T47D (cell line): ENCODE measurements around the gene SLC6A15.

ENCODE experiments used
- DNase-seq, 2 experiments: peaks; one replicate each; pipeline versions ENCODE4 v3.0.0 to v3.0.0-alpha.2; 2011 to 2012; ENCODE audit warnings: low read depth in 1 of 2, low spot score in 1 of 2
- JUND ChIP-seq: IDR thresholded peaks from 2 replicates; pipeline ENCODE4 v1.6.1; 2012; ENCODE audit warnings: low read depth
- in situ Hi-C: cut with HindIII; loops from 2 replicates; pipeline ENCODE4 v1.10.0; 2016; ENCODE audit warnings: low sequenced_read_pairs, low pct_unique_long_range_greater_than_20kb

Gene SLC6A15

DNA sequence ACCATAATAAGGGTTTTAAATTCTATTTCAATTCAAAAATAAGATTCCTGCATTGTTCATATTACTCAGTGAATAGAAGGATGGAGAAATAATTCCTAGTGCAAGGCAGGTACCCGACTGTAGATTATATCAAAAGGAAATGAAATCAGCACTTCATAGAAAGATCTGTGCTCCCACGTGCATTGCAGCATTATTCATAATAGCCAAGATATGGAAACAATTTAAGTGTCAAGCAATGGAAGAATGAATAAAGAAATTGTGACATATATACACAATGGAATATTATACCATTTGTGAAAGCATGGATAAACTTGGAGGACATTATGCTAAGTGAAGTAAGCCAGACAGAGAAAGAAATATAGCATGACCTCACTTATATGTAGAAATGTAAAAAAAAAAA, 53.8 kb downstream of the SLC6A15 start:
- DNase-seq: no peak
- TF ChIP-seq JUND: no peak
- in situ Hi-C loops: no loop called here

DNA sequence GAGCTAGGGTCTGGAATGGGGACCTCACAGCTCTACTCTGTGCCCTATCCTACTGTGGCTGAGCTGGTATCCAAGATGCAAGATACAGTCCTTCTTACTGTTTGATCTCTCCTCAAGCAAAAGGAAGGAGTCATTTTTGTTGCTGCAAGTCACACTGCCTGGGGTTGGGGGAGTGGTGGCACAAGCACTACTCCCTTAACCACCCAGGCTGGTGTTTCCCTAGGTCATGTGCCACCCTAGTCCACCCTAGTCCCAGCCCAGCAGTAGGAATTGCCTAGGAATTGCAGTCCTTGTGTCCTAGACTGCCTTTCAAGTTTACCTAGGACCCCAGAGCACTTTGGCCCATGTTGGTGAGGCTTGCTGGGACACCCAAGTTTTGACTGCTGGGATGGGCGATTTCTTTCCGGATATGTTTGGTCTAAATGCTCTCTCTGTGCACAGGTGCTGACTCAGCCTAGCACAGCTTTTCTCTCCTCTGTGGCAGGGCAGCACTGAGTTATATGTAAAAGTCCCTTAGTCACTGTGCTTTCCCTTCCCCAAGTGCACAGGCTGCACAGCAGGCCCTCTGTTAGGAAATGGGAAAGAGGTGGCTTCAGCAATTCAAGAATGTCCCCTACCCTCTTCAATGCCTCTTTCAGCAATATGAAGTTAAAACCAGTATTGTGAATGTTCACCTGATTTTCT, 54.9 kb downstream of the SLC6A15 start:
- TF ChIP-seq JUND: no peak
- no peak for DNase-seq
- in situ Hi-C loops: no loop called here

DNA sequence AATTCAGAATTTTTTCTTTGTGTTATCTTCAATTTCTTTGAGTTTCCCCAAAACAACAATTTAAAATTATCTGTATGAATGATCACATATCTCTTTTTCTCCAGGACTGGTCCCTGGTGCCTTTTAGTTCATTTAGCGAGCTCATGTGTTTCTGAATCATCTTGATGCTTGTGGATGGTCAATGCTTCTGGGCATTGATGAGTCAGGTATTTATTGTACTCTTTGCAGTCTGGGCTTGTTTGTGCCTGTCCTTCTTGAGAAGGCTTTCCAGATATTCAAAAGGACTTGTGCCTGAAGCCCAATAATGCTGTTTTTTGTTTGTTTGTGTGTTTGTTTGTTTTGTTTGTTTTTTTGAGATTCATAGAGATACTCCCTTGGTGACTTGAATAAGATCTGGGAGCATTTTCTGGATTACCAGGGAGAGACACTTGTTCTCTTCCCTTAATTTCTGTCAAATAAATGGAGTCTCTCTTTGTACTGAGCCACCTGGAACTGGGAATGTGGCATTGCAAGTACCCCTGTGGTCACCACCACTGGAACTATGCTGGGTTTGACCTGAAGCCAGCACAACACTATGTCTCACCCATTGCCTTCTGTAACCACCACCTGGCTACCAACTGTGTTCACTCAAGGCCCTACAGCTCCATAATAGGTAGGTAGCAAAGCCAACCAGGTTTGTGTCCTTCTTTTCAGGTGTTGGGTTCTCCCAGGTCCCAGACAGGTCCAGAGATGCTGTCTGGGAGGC, 56.3 kb downstream of the SLC6A15 start:
- in situ Hi-C loops: no loop called here
- DNase-seq: no peak
- TF ChIP-seq JUND: no peak

DNA sequence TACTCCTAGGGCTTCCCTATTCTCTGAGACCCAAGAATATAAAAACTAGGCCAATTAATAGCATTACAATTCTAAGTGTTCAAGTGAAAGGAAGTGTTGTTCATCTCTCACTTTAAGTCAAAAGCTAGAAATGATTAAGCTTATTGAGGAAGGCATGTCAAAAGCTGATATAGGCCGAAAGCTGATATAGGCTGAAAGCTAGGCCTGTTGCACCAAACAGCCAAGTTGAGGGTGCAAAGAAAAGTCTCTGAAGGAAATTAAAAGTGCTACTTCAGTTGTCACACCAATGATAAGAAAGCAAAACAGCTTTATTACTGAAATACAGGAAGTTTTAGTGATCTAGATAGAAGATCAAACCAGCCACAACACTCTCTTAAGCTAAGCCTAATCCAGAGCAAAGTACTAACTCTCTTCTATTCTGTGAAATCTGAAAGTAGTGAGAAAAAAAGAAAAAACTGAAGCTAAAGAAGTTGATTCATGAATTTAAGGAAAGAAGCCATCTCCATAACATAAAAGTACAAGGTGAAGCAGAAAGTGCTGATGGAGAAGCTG, 68.9 kb downstream of the SLC6A15 start:
- no peak for DNase-seq
- no peak for TF ChIP-seq JUND
- in situ Hi-C loops: no loop called here

DNA sequence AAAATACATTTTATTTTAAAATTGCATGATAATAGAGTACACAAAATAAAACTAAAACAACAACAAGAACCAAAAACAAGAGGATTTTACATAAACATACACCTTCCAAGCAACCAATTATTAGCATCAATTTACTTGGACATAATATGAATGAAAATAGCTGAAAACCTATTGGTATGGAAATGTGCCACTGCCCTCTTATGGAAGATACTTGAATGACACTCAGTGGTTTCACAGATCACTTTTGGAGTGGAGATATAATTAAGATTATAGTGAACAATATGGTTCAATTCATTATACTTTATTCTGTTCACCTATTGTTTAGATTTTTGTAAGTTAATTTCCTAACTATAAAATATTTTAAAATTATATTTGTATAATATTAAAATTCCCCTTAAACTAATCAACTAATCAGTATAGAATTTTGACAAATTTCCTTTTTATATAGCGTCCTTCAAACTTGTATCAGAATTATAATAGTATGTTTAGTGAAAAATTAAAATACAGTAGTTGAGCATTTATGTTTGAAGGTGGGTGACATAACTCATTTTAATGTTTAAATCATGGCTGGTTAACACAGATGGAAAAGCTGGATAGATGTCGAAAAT, 70.1 kb downstream of the SLC6A15 start:
- in situ Hi-C loops: no loop called here
- peak; percentile 24 to 68 for DNase-seq
- TF ChIP-seq JUND: no peak

DNA sequence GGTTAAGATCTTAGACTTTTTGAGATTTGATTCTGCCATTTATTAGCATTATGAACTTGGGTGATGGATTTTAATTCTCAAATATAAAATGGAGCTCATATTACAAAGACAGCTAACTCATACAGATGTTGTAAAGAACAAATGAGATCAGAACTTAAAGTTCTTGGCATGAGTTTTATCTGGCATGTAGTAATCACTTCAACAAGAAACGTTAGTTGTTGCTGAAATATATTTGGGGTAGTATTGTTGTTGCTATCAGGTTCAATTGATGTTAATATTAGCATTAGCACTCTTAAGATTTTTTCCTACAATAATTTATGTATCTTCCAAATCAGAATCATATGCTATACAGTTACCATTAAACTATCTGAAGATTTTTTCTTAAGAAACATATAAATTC, 71.0 kb downstream of the SLC6A15 start:
- DNase-seq: no peak
- TF ChIP-seq JUND: no peak
- in situ Hi-C loops: no loop called here

DNA sequence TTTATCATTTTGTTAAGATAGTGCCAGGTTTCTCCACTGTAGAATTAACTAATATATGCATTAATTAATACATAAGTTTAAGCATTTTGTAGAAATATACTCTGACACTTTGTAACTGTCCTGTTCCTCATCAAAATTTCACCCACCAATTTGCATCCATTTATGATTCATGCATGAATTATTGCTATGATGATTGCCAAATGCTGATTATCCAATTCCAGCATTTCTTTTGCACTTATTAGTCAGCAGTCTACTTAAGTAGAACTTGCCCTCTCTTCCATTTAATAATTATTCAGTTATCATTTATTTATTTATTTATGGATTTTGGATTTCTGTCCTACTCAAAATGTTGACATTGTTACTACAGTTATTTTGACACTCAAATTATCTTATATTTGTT, 72.2 kb downstream of the SLC6A15 start:
- in situ Hi-C loops: no loop called here
- TF ChIP-seq JUND: no peak

DNA sequence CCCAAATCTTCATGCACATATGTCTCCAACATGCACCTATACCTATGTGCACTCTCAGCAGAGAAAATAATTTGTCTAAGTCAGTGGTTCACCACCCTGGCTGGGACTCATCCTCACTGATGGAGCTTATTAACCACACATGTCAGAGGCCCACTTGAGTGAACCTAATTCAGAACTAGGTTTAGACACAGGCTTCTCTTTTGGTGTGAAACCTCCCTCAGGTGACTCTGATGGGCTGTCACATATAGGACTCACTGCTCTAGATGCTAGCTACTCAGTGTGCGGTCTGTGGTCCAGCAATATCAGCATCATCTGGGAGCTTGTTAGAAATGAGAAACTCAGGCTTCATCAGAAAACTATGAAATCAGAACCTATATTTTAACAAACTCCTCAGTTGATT, 85.7 kb downstream of the SLC6A15 start:
- no peak for DNase-seq
- TF ChIP-seq JUND: no peak
- in situ Hi-C loops: no loop called here

More for the DNA sequence above, 72.2 kb downstream of the SLC6A15 start:
- no peak for DNase-seq

DNA sequence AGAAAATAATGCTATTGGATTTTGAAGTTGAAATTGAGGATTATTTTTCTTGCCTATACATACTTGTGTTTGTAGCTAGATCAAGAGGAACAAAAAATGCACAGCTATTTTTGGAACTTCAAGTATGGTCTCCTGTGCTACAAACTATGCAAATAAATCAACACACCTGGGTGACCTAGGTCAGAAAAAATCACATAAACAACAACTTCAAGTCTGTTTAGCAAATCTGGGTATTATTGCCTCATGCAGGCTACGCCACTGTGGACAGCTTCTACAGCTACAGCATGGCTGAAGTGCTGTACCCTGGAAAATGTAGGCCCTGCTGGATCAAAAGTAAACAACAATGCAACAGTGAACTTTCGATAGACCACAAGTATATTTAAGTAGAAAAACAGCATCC, 87.5 kb downstream of the SLC6A15 start:
- DNase-seq: no peak
- in situ Hi-C loops: no loop called here
- TF ChIP-seq JUND: no peak

DNA sequence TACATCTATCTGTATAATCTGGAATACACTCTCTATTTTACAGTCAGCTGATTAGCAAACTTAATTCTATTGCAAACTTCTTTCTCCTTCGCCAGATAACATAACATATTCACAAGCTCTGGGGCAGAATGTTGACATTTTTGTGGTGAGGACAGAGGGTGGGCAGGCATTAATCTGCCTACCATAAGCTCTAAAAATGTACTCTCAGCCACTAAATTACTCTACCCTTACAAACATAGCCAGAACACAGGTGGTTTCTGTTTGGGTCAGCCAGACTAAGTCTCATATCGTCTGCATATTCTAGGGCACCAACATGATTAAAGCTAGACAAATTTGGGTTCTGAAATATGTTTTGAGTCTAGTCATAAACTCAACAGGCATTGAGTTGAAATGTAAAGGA, 90.1 kb downstream of the SLC6A15 start:
- DNase-seq: no peak
- in situ Hi-C loops: no loop called here
- TF ChIP-seq JUND: no peak

DNA sequence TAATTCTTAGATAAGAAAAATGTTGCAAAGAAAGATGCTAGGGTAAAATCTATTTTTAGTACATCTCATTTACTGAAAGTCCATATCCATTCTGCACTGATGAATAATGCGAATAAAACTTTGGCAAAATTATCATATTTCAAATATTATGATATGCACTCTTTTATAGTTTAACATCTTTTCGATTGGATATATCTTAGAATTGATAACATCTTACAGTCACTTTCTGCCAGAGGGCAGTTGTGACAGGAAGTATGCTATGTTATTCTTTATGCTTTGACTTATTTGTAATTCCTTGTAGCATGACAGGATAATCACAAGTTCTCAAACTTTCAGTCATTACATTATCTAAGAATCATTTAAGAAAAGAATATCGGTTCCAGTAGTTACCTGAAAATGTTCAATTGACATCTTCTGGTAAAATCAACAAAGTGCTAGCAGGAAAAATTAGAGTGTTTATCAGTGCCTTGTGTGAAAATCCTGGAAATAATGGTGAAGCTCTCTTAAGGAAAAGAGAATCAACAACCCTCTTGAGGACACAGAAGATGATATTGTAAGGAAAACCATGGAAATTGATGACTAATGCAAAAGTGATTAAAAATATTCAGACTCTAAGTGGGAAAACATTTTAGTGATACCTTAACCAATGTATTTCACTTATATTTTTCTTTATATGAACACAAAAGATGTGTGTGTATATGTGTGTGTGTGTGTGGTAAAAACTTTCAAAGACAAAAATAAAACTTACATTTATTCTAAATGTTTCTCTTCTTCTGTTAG, 95.5 kb downstream of the SLC6A15 start:
- no peak for DNase-seq
- no peak for TF ChIP-seq JUND
- in situ Hi-C loops: no loop called here

DNA sequence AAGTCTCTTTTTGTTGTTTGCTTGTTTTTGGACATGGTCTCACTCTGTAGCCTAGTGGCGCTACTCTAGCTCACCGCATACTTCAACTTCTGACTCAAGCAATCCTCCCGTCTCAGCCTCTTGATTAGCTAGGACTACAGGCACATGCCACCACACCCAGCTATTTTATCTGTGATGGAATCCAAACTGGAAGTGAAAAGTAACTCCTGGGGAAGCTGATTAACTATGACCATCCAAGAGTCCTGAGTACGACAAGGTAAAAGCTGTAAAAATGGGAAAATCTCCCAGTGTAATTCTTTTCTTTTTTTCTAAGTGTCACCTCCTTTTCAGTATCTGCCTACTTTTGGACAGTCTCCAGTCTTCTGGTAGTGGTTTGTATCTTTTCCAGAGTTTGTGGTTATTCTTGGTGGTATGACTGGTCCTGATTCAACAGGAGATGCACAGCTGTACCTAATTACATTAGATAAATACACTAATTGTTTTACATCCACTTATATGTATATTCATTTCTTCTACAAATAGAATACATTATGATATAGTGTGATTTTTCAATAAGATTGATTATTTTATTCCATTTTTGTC, 97.8 kb downstream of the SLC6A15 start:
- TF ChIP-seq JUND: no peak
- no peak for DNase-seq
- in situ Hi-C loops: no loop called here
